NB4 (cell line): ENCODE data around the gene SEBOX.

Source experiments
- DNase-seq: peaks from one replicate; pipeline ENCODE4 v3.0.0; 2010; ENCODE audit warnings: low read depth
- H3K4me3 ChIP-seq: one replicate; pipeline ENCODE4 v1.5.1; 2011; ENCODE audit warnings: mild to moderate bottlenecking, low read depth, low read length, moderate library complexity
- MYC ChIP-seq: IDR thresholded peaks from 2 replicates; pipeline ENCODE4 v1.6.1; 2011; ENCODE audit warnings: low read depth, low read length
- POLR2A ChIP-seq: IDR thresholded peaks from 2 replicates; pipeline ENCODE4 v1.6.1; 2011; ENCODE audit warnings: mild to moderate bottlenecking; ENCODE audit not compliant: insufficient read length; ENCODE audit errors: extremely low read depth
- TF ChIP-seq, protein P1 (sequence below): IDR thresholded peaks from 2 replicates; pipeline ENCODE4 v1.6.1; 2011; ENCODE audit warnings: low read depth, low read length
- TF ChIP-seq, protein P2 (sequence below): IDR thresholded peaks from one replicate; pipeline ENCODE4 v1.5.1; 2012; ENCODE audit warnings: low read depth, low read length

SEBOX gene

DNA sequence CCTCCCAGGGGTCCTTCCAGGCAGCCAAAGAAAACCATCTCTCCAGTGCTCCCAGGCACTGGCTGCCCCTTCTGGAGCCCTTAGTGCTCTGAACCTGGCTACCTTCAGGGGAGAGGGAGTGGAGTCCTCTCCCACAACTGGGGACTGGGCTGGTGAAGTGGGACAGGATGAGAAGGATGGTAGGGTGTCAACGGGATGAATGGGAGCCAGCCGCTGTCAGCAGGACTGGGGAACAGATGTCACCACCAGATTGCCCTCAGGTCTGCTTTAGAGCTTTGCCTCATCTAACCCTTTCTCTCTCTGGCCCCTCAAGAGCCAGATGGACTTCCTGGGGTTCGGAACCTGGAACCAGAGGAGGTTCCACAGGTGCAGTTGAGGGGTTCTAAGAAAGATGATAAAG is 488 bp upstream of the SEBOX start:
- DNase-seq, result no peak
- H3K4me3 ChIP-seq, result no peak overlapping the region
- TF ChIP-seq POLR2A, result no peak
- no peak for TF ChIP-seq MYC
- TF ChIP-seq, protein P1, sequence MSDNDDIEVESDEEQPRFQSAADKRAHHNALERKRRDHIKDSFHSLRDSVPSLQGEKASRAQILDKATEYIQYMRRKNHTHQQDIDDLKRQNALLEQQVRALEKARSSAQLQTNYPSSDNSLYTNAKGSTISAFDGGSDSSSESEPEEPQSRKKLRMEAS, result no peak
- TF ChIP-seq, protein P2, sequence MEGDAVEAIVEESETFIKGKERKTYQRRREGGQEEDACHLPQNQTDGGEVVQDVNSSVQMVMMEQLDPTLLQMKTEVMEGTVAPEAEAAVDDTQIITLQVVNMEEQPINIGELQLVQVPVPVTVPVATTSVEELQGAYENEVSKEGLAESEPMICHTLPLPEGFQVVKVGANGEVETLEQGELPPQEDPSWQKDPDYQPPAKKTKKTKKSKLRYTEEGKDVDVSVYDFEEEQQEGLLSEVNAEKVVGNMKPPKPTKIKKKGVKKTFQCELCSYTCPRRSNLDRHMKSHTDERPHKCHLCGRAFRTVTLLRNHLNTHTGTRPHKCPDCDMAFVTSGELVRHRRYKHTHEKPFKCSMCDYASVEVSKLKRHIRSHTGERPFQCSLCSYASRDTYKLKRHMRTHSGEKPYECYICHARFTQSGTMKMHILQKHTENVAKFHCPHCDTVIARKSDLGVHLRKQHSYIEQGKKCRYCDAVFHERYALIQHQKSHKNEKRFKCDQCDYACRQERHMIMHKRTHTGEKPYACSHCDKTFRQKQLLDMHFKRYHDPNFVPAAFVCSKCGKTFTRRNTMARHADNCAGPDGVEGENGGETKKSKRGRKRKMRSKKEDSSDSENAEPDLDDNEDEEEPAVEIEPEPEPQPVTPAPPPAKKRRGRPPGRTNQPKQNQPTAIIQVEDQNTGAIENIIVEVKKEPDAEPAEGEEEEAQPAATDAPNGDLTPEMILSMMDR, result no peak

DNA sequence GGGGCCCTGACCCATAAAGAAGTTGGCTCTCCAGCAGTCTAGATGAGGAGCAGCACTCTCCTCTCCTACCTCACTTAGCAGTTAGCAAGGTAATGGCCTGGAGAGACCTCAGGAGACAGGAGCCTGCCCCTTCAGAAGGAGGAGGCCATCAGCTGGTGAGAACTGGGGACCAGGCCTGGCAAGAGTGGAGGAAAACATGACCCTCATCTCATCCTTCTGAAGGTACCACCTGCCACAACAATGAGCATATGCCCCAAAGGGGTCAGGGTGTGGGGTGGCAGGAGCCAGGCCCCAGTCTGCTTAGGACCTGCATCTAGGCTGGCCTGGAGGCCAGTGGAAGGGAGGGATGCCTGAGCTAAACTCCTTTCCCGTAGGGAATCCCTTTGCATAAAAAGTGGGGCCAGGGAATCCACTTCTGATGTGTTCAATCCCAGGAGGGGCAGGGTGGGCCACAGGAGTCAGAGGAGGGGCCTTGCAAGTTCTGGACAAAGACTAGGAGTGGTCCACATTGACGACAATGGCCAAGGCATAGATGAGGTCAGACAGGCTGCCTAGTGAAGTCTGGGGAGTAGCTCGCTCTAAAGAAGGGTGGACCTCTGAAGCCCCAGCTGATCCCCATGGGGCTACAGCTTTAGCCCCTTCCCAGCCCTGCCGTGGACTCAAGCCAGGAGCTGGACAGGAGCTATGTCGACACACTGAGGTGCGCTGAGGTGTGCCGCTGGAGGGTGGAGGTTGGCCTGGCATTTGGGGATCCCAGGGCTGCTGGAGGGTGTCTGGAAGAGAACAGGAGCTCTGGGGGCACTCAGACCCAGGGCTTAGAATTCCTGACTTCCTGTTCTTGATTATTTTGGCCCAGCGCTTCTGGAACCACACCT is 986 bp downstream of the SEBOX start:
- no peak overlapping the region for H3K4me3 ChIP-seq
- DNase-seq, result no peak
- TF ChIP-seq MYC, result no peak
- TF ChIP-seq, protein P2, result no peak
- TF ChIP-seq, protein P1, result no peak
- no peak for TF ChIP-seq POLR2A

DNA sequence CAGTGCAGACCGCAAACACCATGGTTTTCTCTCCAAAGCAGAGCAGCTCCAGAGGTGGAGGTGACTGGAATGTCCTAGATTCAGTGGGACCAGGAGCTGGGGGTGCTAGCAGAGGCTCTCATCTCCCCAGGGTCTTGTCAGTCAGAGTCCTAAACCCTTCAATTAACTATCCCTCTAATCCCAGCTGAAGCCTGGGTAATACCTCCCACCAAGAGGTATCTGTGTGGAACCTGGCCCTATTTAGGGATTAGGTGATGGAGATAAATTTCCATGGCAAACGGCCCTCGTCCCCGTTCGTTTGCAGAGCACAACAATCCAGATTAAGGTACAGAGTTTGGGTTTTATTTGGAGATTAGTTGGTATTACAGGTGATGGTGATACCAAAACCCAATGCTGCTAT is 1.8 kb downstream of the SEBOX start:
- DNase-seq, result no peak
- TF ChIP-seq MYC, result no peak
- no peak for TF ChIP-seq POLR2A
- TF ChIP-seq, protein P1, result no peak
- TF ChIP-seq, protein P2, result no peak
- H3K4me3 ChIP-seq, result no peak overlapping the region

DNA sequence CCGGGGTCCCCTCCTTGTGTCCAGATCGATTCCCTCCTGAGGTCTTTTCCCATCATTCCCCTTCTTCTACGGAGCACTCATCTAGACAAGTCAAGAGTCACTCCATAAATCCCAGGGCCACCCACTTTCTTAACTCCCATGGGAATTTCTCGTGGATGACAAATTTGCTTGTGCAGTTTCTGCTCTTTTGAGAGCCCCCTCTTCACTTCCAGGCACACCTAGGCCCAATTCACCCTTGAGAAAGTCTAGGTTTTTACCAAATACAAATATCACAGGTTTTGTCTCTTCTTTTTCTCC is 7.2 kb downstream of the SEBOX start:
- H3K4me3 ChIP-seq, result peak overlapping the region; percentile 99
- TF ChIP-seq, protein P1, result no peak
- DNase-seq, result no peak

DNA sequence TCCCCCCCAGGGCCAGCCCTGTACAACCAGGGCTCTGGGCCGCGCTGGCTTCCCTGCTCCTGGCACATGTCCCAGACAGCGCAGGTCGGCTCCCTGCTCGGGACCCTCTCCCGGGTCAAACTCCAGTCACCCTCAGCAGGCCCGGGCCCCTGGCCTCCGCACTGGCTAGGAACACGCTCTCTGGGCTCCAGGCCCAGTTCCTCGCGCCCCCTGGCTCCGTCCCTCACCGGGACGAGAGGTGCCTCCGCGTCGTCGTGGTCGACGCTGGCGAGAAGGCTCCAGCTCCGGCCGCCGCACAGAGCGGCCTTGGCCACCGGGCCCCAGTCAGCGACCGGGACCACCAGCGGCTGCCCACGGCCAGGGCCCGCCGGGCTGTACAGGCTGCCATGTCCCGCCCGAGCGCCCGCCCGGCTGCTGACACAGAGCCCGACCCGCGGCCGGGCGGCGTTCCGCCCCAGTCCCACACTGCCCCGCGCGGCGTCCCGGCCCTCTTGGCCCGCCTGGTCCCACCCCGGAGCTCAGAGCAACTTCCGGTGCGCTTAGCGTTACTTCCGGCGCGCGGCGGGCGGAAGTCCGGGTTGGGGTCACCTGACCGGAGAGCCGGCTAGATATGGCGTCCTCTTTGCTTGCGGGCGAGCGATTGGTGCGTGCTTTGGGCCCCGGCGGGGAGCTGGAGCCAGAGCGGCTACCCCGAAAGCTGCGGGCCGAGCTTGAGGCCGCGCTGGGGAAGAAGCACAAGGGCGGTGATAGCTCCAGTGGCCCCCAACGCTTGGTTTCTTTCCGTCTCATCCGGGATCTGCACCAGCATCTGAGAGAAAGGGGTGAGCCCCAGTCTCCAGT is 7.7 kb downstream of the SEBOX start, which contains the start of gene POLDIP2:
POLDIP2 (minus strand) TSS at position 467 of the 840 bp plus-strand sequence; CDS start at position 388, 79 bp downstream.
- peak; percentile 96 for DNase-seq
- H3K4me3 ChIP-seq, result peak within 1 kb of the TSS; percentile 99
- TF ChIP-seq, protein P2, result no peak
- peak; percentile 55 for TF ChIP-seq MYC
- peak; percentile 86 for TF ChIP-seq POLR2A
- TF ChIP-seq, protein P1, result peak; percentile 68

DNA sequence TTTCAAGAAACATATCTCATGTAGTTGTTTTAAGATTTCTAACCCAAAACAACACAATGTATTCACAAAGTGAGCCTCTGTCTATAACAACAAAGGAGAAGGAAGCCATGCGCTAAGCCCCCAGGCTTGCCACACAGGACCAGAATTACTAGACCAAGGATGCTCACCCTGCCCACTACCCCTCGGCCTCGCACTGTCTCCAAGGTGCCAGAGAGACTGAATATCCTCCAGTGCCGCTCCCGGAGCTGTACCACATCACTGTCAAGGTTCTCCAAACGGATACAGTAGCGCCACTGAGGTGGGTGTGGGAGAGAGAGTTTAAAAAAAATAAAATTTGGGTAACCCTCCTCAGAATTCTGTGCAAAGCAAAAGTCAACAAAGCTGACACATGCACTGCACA is 14.7 kb downstream of the SEBOX start:
- TF ChIP-seq, protein P1, result no peak
- TF ChIP-seq POLR2A (no peak), MYC (no peak)
- TF ChIP-seq, protein P2, result no peak
- no peak overlapping the region for H3K4me3 ChIP-seq
- DNase-seq, result no peak
